ENCODE results near the gene ITPRIPL1. TPM values are rescaled to one million over a fixed set of nuclear protein-coding genes. Genes with fewer than 3 reads are reported as not detected.
A peak's percentile ranks its signal among the peaks of the same experiment; 100 is the strongest.

The ITPRIPL1 gene
- total RNA-seq, 4 donors from 2014 or later: 0.27 to 1.0 (median 0.89) TPM; not detected in 1

DNA sequence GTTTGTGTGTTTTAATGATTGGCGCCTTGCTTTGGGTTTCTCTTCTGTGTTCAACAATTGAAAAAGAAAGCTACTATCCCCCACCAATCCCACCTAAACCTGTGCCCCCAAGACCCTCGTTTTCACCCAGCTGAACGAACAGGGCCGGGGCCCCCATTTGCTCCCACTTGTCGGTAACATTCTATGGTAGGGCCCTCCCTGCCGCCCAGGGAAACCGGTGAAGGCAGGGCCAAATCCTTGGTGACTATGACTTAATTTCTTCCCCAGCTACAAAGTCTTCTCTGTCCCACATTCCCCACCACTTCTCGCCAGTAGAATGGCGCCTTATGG, 19.2 kb upstream of the ITPRIPL1 start:
- H3K27me3 ChIP-seq: no peaks in the 10 kb centered on the region
- peaks cover 0 to 49% (median 11%) of the 10 kb centered on the region in 3 donors for H3K4me1 ChIP-seq
- TF ChIP-seq, protein P1, sequence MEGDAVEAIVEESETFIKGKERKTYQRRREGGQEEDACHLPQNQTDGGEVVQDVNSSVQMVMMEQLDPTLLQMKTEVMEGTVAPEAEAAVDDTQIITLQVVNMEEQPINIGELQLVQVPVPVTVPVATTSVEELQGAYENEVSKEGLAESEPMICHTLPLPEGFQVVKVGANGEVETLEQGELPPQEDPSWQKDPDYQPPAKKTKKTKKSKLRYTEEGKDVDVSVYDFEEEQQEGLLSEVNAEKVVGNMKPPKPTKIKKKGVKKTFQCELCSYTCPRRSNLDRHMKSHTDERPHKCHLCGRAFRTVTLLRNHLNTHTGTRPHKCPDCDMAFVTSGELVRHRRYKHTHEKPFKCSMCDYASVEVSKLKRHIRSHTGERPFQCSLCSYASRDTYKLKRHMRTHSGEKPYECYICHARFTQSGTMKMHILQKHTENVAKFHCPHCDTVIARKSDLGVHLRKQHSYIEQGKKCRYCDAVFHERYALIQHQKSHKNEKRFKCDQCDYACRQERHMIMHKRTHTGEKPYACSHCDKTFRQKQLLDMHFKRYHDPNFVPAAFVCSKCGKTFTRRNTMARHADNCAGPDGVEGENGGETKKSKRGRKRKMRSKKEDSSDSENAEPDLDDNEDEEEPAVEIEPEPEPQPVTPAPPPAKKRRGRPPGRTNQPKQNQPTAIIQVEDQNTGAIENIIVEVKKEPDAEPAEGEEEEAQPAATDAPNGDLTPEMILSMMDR (IDR thresholded peaks at IDR 0.05): no peak
- no peak for TF ChIP-seq EP300 (IDR thresholded peaks at IDR 0.05)
- no peak for TF ChIP-seq POLR2A (IDR thresholded peaks at IDR 0.05)
- TF ChIP-seq POLR2AphosphoS5 (IDR thresholded peaks at IDR 0.05): no peak
- 12 to 83% methylated on average over 1 to 9 of the region's 9 CpGs for WGBS, 2 donors (ENCODE audit: low coverage in 1 of 2)
- ATAC-seq: no peak
- peak overlapping the region; percentile 74 to 87 (median 80) for H3K27ac ChIP-seq
- H3K9me3 ChIP-seq: no peaks in the 10 kb centered on the region
- peak overlapping the region; percentile 67 to 90 for H3K4me3 ChIP-seq
- H3K36me3 ChIP-seq: peaks cover 0 to 30% of the 10 kb centered on the region in 2 donors

DNA sequence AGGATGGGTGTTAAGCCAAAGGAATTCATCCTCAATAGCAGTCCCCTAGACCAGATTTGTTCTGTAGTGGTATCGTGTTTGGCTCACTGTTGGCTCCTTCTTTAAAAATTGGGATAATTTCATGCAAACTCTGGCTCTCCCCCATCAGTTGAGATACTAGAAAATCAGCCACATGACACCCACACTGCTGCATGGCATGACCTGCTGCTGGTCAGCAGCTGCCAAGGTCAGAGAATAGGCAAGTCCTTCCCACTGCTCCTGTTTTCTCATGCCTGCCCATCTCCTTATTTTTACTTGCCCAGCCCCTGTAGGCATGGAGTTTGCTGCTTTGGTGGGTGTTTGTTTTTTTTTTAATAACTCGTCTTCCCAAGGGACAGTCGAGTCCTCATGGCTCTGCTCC, 18.7 kb upstream of the ITPRIPL1 start:
- Histone ChIP-seq H3K36me3 (peaks cover 0 to 26% of the 10 kb centered on the region in 2 donors), H3K9me3 (no peaks in the 10 kb centered on the region), H3K4me3 (peak overlapping the region in 1 of 2 donors; percentile 67), H3K27ac (peak overlapping the region in 2 of 4 donors; percentile 78 to 82), H3K27me3 (no peaks in the 10 kb centered on the region), H3K4me1 (peaks cover 0 to 44% (median 11%) of the 10 kb centered on the region in 3 donors)
- ATAC-seq: no peak
- WGBS, 2 donors (ENCODE audit: low coverage in 1 of 2): 70 to 100% methylated on average over 1 to 3 of the region's 3 CpGs
- TF ChIP-seq, protein P1 (IDR thresholded peaks at IDR 0.05): no peak
- no peak for TF ChIP-seq EP300 (IDR thresholded peaks at IDR 0.05)
- no peak for TF ChIP-seq POLR2A (IDR thresholded peaks at IDR 0.05)
- TF ChIP-seq POLR2AphosphoS5 (IDR thresholded peaks at IDR 0.05): no peak

DNA sequence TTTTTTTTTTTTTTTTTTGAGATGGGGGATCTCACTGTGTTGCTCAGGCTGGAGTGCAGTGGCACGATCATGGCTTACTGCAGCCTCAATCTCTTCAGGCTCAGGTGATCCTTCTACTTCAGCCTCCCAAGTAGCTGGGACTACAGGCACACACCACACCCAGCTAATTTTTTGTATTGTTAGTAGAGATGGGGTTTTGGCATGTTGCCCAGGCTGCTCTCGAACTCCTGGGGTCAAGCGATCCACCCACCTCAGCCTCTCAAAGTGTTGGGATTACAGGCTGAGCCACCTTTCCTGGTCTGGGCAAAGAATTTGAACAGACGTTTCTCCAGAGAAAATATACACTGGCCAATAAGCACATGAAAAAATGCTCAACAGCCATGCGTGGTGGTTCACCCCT, 16.9 kb upstream of the ITPRIPL1 start:
- peaks cover 0 to 7% of the 10 kb centered on the region in 2 donors for H3K36me3 ChIP-seq
- TF ChIP-seq, protein P1 (IDR thresholded peaks at IDR 0.05): no peak
- no peak for TF ChIP-seq EP300 (IDR thresholded peaks at IDR 0.05)
- TF ChIP-seq POLR2A (IDR thresholded peaks at IDR 0.05): no peak
- TF ChIP-seq POLR2AphosphoS5 (IDR thresholded peaks at IDR 0.05): no peak
- 72 to 83% methylated on average over 2 to 4 of the region's 5 CpGs for WGBS, 2 donors (ENCODE audit: low coverage in 1 of 2)

DNA sequence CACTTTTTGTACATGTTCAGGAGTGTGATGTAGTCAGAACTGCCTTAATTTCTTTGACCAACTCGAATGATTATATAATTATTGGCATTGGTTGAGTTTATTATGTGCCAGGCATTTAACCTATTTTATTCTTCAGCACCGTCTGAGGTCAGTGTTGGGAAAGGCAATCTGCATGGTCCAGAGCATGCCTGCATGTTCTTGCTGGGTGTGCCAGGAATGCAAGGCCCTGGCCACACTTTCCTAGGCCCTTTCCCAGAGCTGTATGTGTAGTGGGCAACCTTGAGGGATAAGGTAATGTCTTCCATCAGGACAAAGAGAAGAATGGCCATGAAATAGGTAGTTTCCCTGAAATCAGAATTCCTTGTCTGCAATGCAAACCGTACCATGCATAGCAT, 10.1 kb upstream of the ITPRIPL1 start:
- Histone ChIP-seq H3K9me3 (no peaks in the 10 kb centered on the region), H3K4me3 (no peak overlapping the region), H3K36me3 (no peaks in the 10 kb centered on the region), H3K4me1 (no peaks in the 10 kb centered on the region), H3K27me3 (peaks cover 35% of the 10 kb centered on the region), H3K27ac (no peak overlapping the region)
- no peak for TF ChIP-seq POLR2AphosphoS5 (IDR thresholded peaks at IDR 0.05)
- TF ChIP-seq EP300 (IDR thresholded peaks at IDR 0.05): no peak
- TF ChIP-seq, protein P1 (IDR thresholded peaks at IDR 0.05): no peak
- no peak for TF ChIP-seq POLR2A (IDR thresholded peaks at IDR 0.05)
- 75 to 90% methylated on average over 3 of the region's 3 CpGs for WGBS, 2 donors (ENCODE audit: low coverage in 1 of 2)
- no peak for ATAC-seq

More for the DNA sequence above, 16.9 kb upstream of the ITPRIPL1 start:
- no peak overlapping the region for H3K4me3 ChIP-seq
- no peaks in the 10 kb centered on the region for H3K9me3 ChIP-seq
- H3K4me1 ChIP-seq: peaks cover 0 to 26% (median 11%) of the 10 kb centered on the region in 3 donors
- H3K27me3 ChIP-seq: no peaks in the 10 kb centered on the region
- ATAC-seq: no peak
- no peak overlapping the region for H3K27ac ChIP-seq

DNA sequence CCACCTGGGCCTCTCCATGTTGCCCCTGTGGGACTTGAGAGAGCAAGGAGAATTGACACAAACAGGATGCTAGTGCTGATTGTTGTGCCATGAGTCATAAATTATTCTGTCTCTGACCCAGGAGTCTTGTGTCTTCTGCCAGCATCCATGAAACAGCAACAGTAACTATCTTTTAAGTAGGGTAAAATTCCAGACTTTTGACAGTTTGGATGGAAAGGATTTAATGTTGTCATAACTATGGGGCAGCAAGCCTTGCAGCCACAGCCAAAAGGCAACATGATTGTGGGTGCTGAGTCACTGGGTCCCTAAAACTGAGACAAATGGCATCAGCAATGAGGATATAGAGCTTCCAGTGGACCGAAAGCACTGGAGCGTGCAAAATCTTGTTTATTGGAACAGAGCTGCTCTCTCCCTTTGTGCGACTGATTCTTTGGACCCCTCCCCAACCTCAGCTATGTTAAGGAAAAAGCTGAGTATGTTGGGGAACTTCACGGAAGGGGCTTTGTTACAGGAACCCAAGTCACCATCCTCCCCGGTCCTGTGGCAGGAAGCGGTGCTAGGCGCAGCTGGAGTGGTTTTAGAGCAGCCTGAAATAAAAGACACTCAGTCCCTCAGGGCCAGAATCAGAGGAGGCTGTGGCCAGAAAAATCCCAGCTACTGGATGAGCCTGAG, 9.6 kb upstream of the ITPRIPL1 start:
- no peak overlapping the region for H3K27ac ChIP-seq
- H3K4me1 ChIP-seq: peaks cover 0 to under 1% (median 0%) of the 10 kb centered on the region in 3 donors
- H3K9me3 ChIP-seq: no peaks in the 10 kb centered on the region

More for the DNA sequence above, 9.6 kb upstream of the ITPRIPL1 start:
- Histone ChIP-seq H3K36me3 (no peaks in the 10 kb centered on the region), H3K4me3 (no peak overlapping the region), H3K27me3 (peaks cover 40% of the 10 kb centered on the region)
- TF ChIP-seq POLR2AphosphoS5 (IDR thresholded peaks at IDR 0.05): no peak
- 45% methylated on average over 6 of the region's 7 CpGs; no CpG with 5 or more reads in 1 of the 2 donors for WGBS, 2 donors (ENCODE audit: low coverage in 1 of 2)
- no peak for ATAC-seq

All from gastroesophageal sphincter (tissue), 4 donors.